Measurements from ENCODE around the gene NUP93. TPM values are rescaled to one million over a fixed set of nuclear protein-coding genes. Genes with fewer than 3 reads are reported as not detected.

NUP93 gene
- total RNA-seq, 3 donors from 2014 or later = 31.0 to 45.6 (median 40.8) TPM

DNA sequence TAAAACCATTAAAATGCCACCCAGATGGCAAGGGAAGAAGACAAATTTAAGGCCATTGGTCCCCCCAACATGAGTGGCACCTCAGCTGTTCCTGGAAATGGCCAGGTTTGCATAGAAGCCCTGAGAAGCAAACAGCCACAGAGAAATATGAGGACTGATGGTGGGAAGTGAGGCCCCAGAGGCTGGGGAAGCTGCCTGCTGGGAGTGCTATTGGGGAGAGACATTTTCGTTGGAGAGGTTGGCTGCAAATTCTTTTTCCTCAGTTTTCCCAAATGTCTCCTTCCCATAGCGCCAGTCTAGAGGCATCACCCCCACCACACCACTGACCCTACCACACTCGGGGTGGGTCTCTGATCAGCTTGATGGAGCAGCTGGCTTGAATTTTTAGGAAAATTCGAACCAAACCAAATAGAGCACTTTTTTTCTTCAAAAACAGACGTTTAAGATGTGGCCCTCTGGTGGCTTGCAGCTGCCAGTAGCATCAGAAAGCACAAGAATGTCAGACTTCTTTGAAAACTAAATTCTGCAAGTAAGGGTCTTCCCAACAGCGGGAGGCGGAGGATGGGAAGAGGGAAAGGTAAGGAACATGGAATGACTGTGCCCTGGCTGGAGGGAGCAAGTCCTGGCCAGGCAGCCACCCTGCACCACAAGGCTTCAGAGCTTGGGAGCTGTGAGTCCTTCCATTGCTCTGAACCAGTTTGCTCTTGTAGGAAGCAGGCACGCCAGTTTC, 121.9 kb downstream of the NUP93 start:
- TF ChIP-seq, protein P1, sequence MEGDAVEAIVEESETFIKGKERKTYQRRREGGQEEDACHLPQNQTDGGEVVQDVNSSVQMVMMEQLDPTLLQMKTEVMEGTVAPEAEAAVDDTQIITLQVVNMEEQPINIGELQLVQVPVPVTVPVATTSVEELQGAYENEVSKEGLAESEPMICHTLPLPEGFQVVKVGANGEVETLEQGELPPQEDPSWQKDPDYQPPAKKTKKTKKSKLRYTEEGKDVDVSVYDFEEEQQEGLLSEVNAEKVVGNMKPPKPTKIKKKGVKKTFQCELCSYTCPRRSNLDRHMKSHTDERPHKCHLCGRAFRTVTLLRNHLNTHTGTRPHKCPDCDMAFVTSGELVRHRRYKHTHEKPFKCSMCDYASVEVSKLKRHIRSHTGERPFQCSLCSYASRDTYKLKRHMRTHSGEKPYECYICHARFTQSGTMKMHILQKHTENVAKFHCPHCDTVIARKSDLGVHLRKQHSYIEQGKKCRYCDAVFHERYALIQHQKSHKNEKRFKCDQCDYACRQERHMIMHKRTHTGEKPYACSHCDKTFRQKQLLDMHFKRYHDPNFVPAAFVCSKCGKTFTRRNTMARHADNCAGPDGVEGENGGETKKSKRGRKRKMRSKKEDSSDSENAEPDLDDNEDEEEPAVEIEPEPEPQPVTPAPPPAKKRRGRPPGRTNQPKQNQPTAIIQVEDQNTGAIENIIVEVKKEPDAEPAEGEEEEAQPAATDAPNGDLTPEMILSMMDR (IDR thresholded peaks at IDR 0.05) = no peak
- H3K4me1 ChIP-seq (ENCODE audit: low read depth) = no peaks in the 10 kb centered on the region
- DNase-seq (peak in 2 of 3 donors; percentile 4 to 9), ATAC-seq (no peak)
- H3K4me3 ChIP-seq = no peak overlapping the region
- no peaks in the 10 kb centered on the region for H3K36me3 ChIP-seq (ENCODE audit: low read depth)
- no peaks in the 10 kb centered on the region for H3K9me3 ChIP-seq
- intact Hi-C loops (cut with DNase I, micrococcal nuclease) = no loop called here

- H3K36me3 ChIP-seq (ENCODE audit: low read depth) = no peaks in the 10 kb centered on the region
- TF ChIP-seq, protein P1 (IDR thresholded peaks at IDR 0.05) = no peak
- H3K9me3 ChIP-seq = no peaks in the 10 kb centered on the region
- H3K4me1 ChIP-seq (ENCODE audit: low read depth) = no peaks in the 10 kb centered on the region
- ATAC-seq = no peak
- intact Hi-C loops (cut with DNase I, micrococcal nuclease) = no loop called here
- no peak overlapping the region for H3K4me3 ChIP-seq
- peak in 1 of 3 donors; percentile 2 for DNase-seq
These were observed 122.4 kb downstream of the NUP93 start for GRCh38 chr16:56852401-56852730.

DNA sequence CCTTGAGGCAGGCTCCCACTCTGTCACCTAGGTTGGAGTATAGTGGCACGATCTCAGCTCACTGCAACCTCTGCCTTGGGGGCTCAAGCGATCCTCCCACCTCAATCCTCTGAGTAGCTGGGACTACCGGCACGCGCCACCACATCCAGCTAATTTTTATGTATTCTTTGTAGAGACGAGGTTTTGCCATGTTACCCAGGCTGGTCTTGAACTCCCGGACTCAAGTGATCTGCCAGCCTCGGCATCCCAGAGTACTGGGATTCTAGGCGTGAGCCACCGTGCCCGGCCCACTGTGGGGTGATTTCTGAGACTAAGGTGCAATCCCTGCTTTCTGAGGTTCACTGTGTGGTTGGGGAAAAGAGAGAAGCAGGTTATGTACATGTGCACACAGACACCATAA, 123.0 kb downstream of the NUP93 start:
- peak in 2 of 3 donors; percentile 5 to 14 for DNase-seq
- no peaks in the 10 kb centered on the region for H3K36me3 ChIP-seq (ENCODE audit: low read depth)

GRCh38 chr16:56855201-56855600, 125.3 kb downstream of the NUP93 start:
- ATAC-seq (no peak), DNase-seq (peak in 2 of 3 donors; percentile 12 to 37)
- no peaks in the 10 kb centered on the region for H3K36me3 ChIP-seq (ENCODE audit: low read depth)
- intact Hi-C loops (cut with DNase I, micrococcal nuclease) = no loop called here
- no peaks in the 10 kb centered on the region for H3K4me1 ChIP-seq (ENCODE audit: low read depth)
- TF ChIP-seq, protein P1 (IDR thresholded peaks at IDR 0.05) = no peak
- H3K4me3 ChIP-seq = no peak overlapping the region
- H3K9me3 ChIP-seq = no peaks in the 10 kb centered on the region

More for the DNA sequence above, 123.0 kb downstream of the NUP93 start:
- no peak overlapping the region for H3K4me3 ChIP-seq
- H3K9me3 ChIP-seq = no peaks in the 10 kb centered on the region
- intact Hi-C loops (cut with DNase I, micrococcal nuclease) = no loop called here
- H3K4me1 ChIP-seq (ENCODE audit: low read depth) = no peaks in the 10 kb centered on the region
- TF ChIP-seq, protein P1 (IDR thresholded peaks at IDR 0.05) = no peak
- ATAC-seq = no peak

DNA sequence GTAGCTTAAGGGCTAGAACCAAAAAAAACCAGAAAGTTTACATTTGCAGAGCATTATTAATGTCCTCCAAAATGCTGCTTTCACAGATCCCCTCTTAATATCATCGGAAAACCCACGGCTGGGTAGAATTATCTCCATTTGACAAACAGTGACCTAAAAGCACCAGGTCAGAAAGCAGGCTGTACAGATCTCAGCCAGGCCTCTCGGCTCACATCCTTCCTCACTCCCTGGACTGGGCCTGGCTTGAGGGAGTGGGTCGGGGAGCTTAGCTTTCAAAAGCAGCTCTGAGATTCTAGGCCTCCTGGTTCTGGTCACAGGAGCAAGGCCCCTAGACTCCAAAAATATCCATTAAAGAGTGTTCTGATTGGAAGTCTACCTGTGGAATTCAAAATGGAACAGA, 126.0 kb downstream of the NUP93 start:
- intact Hi-C loops (cut with DNase I, micrococcal nuclease) = no loop called here
- H3K36me3 ChIP-seq (ENCODE audit: low read depth) = no peaks in the 10 kb centered on the region
- no peak overlapping the region for H3K4me3 ChIP-seq
- H3K9me3 ChIP-seq = no peaks in the 10 kb centered on the region
- no peaks in the 10 kb centered on the region for H3K4me1 ChIP-seq (ENCODE audit: low read depth)
- TF ChIP-seq, protein P1 (IDR thresholded peaks at IDR 0.05) = no peak
- peak in 2 of 3 donors; percentile 1 to 7 for DNase-seq
- no peak for ATAC-seq
